ENCODE data around the gene CSF1R.

GRCh38 chr5:150105928-150106615, 19.7 kb upstream of the CSF1R start:
- TF ChIP-seq CTCF (IDR thresholded peaks at IDR 0.05) (no peak), POLR2AphosphoS5 (IDR thresholded peaks at IDR 0.05) (no peak), EP300 (IDR thresholded peaks at IDR 0.05) (no peak), POLR2A (IDR thresholded peaks at IDR 0.05) (no peak)

Data from gastroesophageal sphincter (tissue), 3 donors.